Activated T-cell treated with anti-CD3 and anti-CD28 coated beads for 48 hours (primary cell): ENCODE results near the gene HEPACAM2.

Experiments used
- DNase-seq: peaks from one replicate; pipeline ENCODE4 v3.0.0-alpha.2; 2020; ENCODE audit warnings: low read depth

HEPACAM2 gene

GRCh38 chr7:93147363-93147762, 78.9 kb downstream of the HEPACAM2 start:
- peak; percentile 4 for DNase-seq

GRCh38 chr7:93146472-93147141, 79.7 kb downstream of the HEPACAM2 start:
- no peak for DNase-seq

GRCh38 chr7:93146036-93146435, 80.2 kb downstream of the HEPACAM2 start:
- no peak for DNase-seq

- no peak for DNase-seq
Measured at GRCh38 chr7:93145354-93145753, 80.9 kb downstream of the HEPACAM2 start.

- DNase-seq, result no peak
Measured at GRCh38 chr7:93142127-93142526, 84.1 kb downstream of the HEPACAM2 start.

DNA sequence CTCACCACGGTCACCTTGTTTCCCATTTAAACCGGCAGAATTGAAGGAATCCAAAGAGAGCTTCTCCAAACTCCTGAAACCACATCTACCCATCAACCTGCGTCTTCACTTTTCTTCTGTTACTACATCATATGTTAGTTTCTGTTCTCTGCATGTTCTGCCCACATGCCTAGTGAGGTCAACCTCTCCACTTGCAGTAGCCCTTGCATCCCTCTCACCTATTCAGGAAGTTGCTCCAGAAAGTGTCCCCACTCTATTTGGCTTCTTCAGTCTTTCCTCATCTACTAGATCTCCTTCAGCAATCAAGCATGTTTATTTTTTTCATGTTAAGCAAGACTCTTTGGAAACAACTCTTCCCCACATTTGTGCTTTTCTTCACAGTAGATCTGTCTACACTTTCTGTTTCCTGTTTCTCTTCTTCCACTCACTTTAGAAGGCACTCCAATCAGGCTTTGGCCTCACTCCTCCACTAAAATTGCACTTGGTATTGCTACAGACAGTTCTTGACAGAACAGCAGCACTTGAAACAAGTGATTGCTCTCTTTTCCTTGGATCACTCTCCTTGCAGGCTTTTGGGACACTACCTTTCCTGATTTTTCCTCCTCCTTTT, 85.6 kb downstream of the HEPACAM2 start:
- no peak for DNase-seq

- no peak for DNase-seq
Measured at GRCh38 chr7:93138576-93138975, 87.7 kb downstream of the HEPACAM2 start.
